ENCODE results near the gene MPP3. TPM values are rescaled to one million over a fixed set of nuclear protein-coding genes. Genes with fewer than 3 reads are reported as not detected.

MPP3 gene
- total RNA-seq, 2 donors from 2014 or later = 0.90 TPM; not detected in 1

GRCh38 chr17:43760254-43760852 lies 72.6 kb downstream of the MPP3 start:
- Mint-ChIP-seq H3K4me3 (no peak overlapping the region), H3K27ac (no peak overlapping the region), H3K36me3 (ENCODE audit: low read depth) (no peaks in the 10 kb centered on the region), H3K4me1 (peaks cover 3% of the 10 kb centered on the region), H3K27me3 (peaks cover 39% of the 10 kb centered on the region)
- no peaks in the 10 kb centered on the region for H3K9me3 ChIP-seq (ENCODE audit: control insufficient read depth, low read length, poor library complexity, severe bottlenecking)
- DNase-seq (peak; percentile 67 to 84 (median 71)), ATAC-seq (peak; percentile 97)

- DNase-seq = no peak
Observed at GRCh38 chr17:43759836-43760235, 73.1 kb downstream of the MPP3 start.

GRCh38 chr17:43758497-43759174 lies 74.3 kb downstream of the MPP3 start, which contains the start of gene SOST:
Gene SOST, minus strand, starts transcription at chr17:43758791. Its CDS starts 50 bp downstream, at chr17:43758741.
- no peak for DNase-seq
- Mint-ChIP-seq H3K4me1 (peaks cover 3% of the 10 kb centered on the region), H3K27me3 (peaks cover 47% of the 10 kb centered on the region), H3K27ac (no peak within 1 kb of the TSS), H3K36me3 (ENCODE audit: low read depth) (no peaks in the 10 kb centered on the region), H3K4me3 (no peak within 1 kb of the TSS)
- H3K9me3 ChIP-seq (ENCODE audit: control insufficient read depth, low read length, poor library complexity, severe bottlenecking) = no peaks in the 10 kb centered on the region
- ATAC-seq = no peak

More at GRCh38 chr17:43759836-43760235, 73.1 kb downstream of the MPP3 start:
- H3K9me3 ChIP-seq (ENCODE audit: control insufficient read depth, low read length, poor library complexity, severe bottlenecking) = no peaks in the 10 kb centered on the region
- ATAC-seq = no peak
- no peak overlapping the region for H3K4me3 Mint-ChIP-seq
- H3K36me3 Mint-ChIP-seq (ENCODE audit: low read depth) = no peaks in the 10 kb centered on the region
- H3K27me3 Mint-ChIP-seq = peaks cover 39% of the 10 kb centered on the region
- peaks cover 3% of the 10 kb centered on the region for H3K4me1 Mint-ChIP-seq
- no peak overlapping the region for H3K27ac Mint-ChIP-seq

- Mint-ChIP-seq H3K4me1 (peaks cover 3% of the 10 kb centered on the region), H3K4me3 (no peak overlapping the region), H3K27ac (no peak overlapping the region), H3K27me3 (peaks cover 52% of the 10 kb centered on the region), H3K36me3 (ENCODE audit: low read depth) (peaks cover 1% of the 10 kb centered on the region)
- H3K9me3 ChIP-seq (ENCODE audit: control insufficient read depth, low read length, poor library complexity, severe bottlenecking) = no peaks in the 10 kb centered on the region
- ATAC-seq (no peak), DNase-seq (no peak)
Observed at GRCh38 chr17:43758086-43758485, 74.9 kb downstream of the MPP3 start.

GRCh38 chr17:43757171-43757660 lies 75.7 kb downstream of the MPP3 start:
- H3K4me1 Mint-ChIP-seq = peaks cover 3% of the 10 kb centered on the region
- DNase-seq (no peak), ATAC-seq (no peak)
- no peaks in the 10 kb centered on the region for H3K9me3 ChIP-seq (ENCODE audit: control insufficient read depth, low read length, poor library complexity, severe bottlenecking)
- peaks cover 5% of the 10 kb centered on the region for H3K36me3 Mint-ChIP-seq (ENCODE audit: low read depth)
- peaks cover 61% of the 10 kb centered on the region for H3K27me3 Mint-ChIP-seq
- no peak overlapping the region for H3K27ac Mint-ChIP-seq
- H3K4me3 Mint-ChIP-seq = no peak overlapping the region

GRCh38 chr17:43756201-43756600 lies 76.7 kb downstream of the MPP3 start:
- Mint-ChIP-seq H3K27me3 (peaks cover 70% of the 10 kb centered on the region), H3K27ac (no peak overlapping the region), H3K4me1 (peaks cover 3% of the 10 kb centered on the region), H3K4me3 (no peak overlapping the region), H3K36me3 (ENCODE audit: low read depth) (peaks cover 5% of the 10 kb centered on the region)
- no peak for ATAC-seq
- no peak for DNase-seq
- no peaks in the 10 kb centered on the region for H3K9me3 ChIP-seq (ENCODE audit: control insufficient read depth, low read length, poor library complexity, severe bottlenecking)

GRCh38 chr17:43755389-43755875 lies 77.5 kb downstream of the MPP3 start:
- ATAC-seq = no peak
- H3K27ac Mint-ChIP-seq = no peak overlapping the region
- H3K27me3 Mint-ChIP-seq = peaks cover 78% of the 10 kb centered on the region
- peaks cover 5% of the 10 kb centered on the region for H3K36me3 Mint-ChIP-seq (ENCODE audit: low read depth)
- H3K4me3 Mint-ChIP-seq = no peak overlapping the region
- no peaks in the 10 kb centered on the region for H3K9me3 ChIP-seq (ENCODE audit: control insufficient read depth, low read length, poor library complexity, severe bottlenecking)
- DNase-seq = no peak
- peaks cover 3% of the 10 kb centered on the region for H3K4me1 Mint-ChIP-seq

- Mint-ChIP-seq H3K27me3 (peaks cover 79% of the 10 kb centered on the region), H3K27ac (no peak overlapping the region), H3K4me3 (no peak overlapping the region)
Observed at GRCh38 chr17:43754947-43755346, 78.0 kb downstream of the MPP3 start.

GRCh38 chr17:43753493-43754129 lies 79.3 kb downstream of the MPP3 start:
- no peak overlapping the region for H3K27ac Mint-ChIP-seq

More at GRCh38 chr17:43754947-43755346, 78.0 kb downstream of the MPP3 start:
- no peak for DNase-seq
- Mint-ChIP-seq H3K4me1 (no peaks in the 10 kb centered on the region), H3K36me3 (ENCODE audit: low read depth) (peaks cover 5% of the 10 kb centered on the region)
- no peak for ATAC-seq
- H3K9me3 ChIP-seq (ENCODE audit: control insufficient read depth, low read length, poor library complexity, severe bottlenecking) = no peaks in the 10 kb centered on the region

More at GRCh38 chr17:43753493-43754129, 79.3 kb downstream of the MPP3 start:
- peaks cover 5% of the 10 kb centered on the region for H3K36me3 Mint-ChIP-seq (ENCODE audit: low read depth)
- no peaks in the 10 kb centered on the region for H3K4me1 Mint-ChIP-seq
- no peak for ATAC-seq
- no peak overlapping the region for H3K4me3 Mint-ChIP-seq
- H3K9me3 ChIP-seq (ENCODE audit: control insufficient read depth, low read length, poor library complexity, severe bottlenecking) = no peaks in the 10 kb centered on the region
- no peak for DNase-seq
- H3K27me3 Mint-ChIP-seq = peaks cover 81% of the 10 kb centered on the region

Other genes with a start within 250 kb of the MPP3 start
- 1 to 10 TPM; 5.5 to 6.0 TPM for gene MEOX1, start 171.2 kb downstream of the MPP3 start, total RNA-seq
- not detected for gene SOST, start 74.4 kb downstream of the MPP3 start, total RNA-seq
- 10 to 100 TPM; 15.5 to 19.0 TPM for gene DUSP3, start 54.2 kb downstream of the MPP3 start, total RNA-seq
- gene CFAP97D1, start 52.7 kb downstream of the MPP3 start, total RNA-seq = not detected
- not detected for gene CD300LG, start 14.0 kb upstream of the MPP3 start, total RNA-seq
- gene MPP2, start 74.4 kb upstream of the MPP3 start, total RNA-seq = 1 to 10 TPM; 1.5 to 2.2 TPM
- not detected for gene PPY, start 109.3 kb upstream of the MPP3 start, total RNA-seq
- gene PYY, start 120.8 kb upstream of the MPP3 start, total RNA-seq = not detected
- gene NAGS, start 171.5 kb upstream of the MPP3 start, total RNA-seq = under 1 TPM; 0.21 to 0.42 TPM
- gene TMEM101, start 181.8 kb upstream of the MPP3 start, total RNA-seq = 10 to 100 TPM; 10.5 to 11.8 TPM
- 10 to 100 TPM; 35.3 to 46.5 TPM for gene LSM12, start 233.5 kb upstream of the MPP3 start, total RNA-seq
- 10 to 100 TPM; 10.9 to 13.8 TPM for gene G6PC3, start 237.6 kb upstream of the MPP3 start, total RNA-seq